HL-60 (cell line): Measurements from ENCODE around the gene KRTAP5-4.
"Not testable (repeated sequence)": the region's sequence is repeated elsewhere in the genome, so short reads cannot be mapped to it uniquely, and the experiment has no call there.

ENCODE experiments used
- DNase-seq, 2 experiments: peaks; one replicate each; pipeline ENCODE4 v3.0.0-alpha.2; 2010 to 2020; ENCODE audit warnings: low read depth in 1 of 2, low spot score in 1 of 2
- H3K27ac ChIP-seq: fragments of 250-450 bp; sonication (Bioruptor Pico); replicated peaks from 2 replicates; pipeline ENCODE4 v1.5.1; 2020; ENCODE audit warnings: mild to moderate bottlenecking, moderate library complexity
- H3K27me3 ChIP-seq: fragments of 250-450 bp; sonication (Bioruptor Pico); 2 replicates; pipeline ENCODE4 v1.5.1; 2021; ENCODE audit warnings: mild to moderate bottlenecking, moderate library complexity; ENCODE audit not compliant: insufficient read depth, poor library complexity, severe bottlenecking
- H3K4me3 ChIP-seq: replicated peaks from 2 replicates; pipeline ENCODE4 v1.5.1; 2011; ENCODE audit warnings: mild to moderate bottlenecking, control low read depth, low read length; ENCODE audit not compliant: insufficient read depth
- CTCF ChIP-seq: IDR thresholded peaks from one replicate; pipeline ENCODE4 v1.5.1; 2011; ENCODE audit warnings: low read length, control low read depth, inconsistent platforms; ENCODE audit not compliant: insufficient read depth
- GABPA ChIP-seq: IDR thresholded peaks from 2 replicates; pipeline ENCODE4 v1.6.1; 2012; ENCODE audit warnings: low read depth
- POLR2AphosphoS5 ChIP-seq: IDR thresholded peaks from 2 replicates; pipeline ENCODE4 v1.6.1; 2012; ENCODE audit warnings: low read depth
- REST ChIP-seq: IDR thresholded peaks from 2 replicates; pipeline ENCODE4 v1.6.1; 2012; ENCODE audit warnings: low read depth; ENCODE audit not compliant: insufficient replicate concordance
- SPI1 ChIP-seq: IDR thresholded peaks from 2 replicates; pipeline ENCODE4 v1.6.1; 2012; ENCODE audit warnings: low read depth, mild to moderate bottlenecking, borderline replicate concordance

KRTAP5-4 gene

GRCh38 chr11:1665313-1665712 is 43.4 kb upstream of the KRTAP5-4 start:
- no peak overlapping the region for H3K4me3 ChIP-seq
- H3K27me3 ChIP-seq: peaks cover 22% of the 10 kb centered on the region
- no peak overlapping the region for H3K27ac ChIP-seq
- DNase-seq: no peak
- TF ChIP-seq SPI1 (no peak), GABPA (no peak), REST (no peak), CTCF (no peak), POLR2AphosphoS5 (no peak)

- DNase-seq, H3K4me3 ChIP-seq, H3K27ac ChIP-seq: not testable (repeated sequence)
- peaks cover 20% of the 10 kb centered on the region for H3K27me3 ChIP-seq
Observed at GRCh38 chr11:1662699-1663283, 40.9 kb upstream of the KRTAP5-4 start.

GRCh38 chr11:1661454-1662269 is 39.7 kb upstream of the KRTAP5-4 start:
- H3K27ac ChIP-seq, DNase-seq, H3K4me3 ChIP-seq: not testable (repeated sequence)
- peaks cover 14% of the 10 kb centered on the region for H3K27me3 ChIP-seq

DNA sequence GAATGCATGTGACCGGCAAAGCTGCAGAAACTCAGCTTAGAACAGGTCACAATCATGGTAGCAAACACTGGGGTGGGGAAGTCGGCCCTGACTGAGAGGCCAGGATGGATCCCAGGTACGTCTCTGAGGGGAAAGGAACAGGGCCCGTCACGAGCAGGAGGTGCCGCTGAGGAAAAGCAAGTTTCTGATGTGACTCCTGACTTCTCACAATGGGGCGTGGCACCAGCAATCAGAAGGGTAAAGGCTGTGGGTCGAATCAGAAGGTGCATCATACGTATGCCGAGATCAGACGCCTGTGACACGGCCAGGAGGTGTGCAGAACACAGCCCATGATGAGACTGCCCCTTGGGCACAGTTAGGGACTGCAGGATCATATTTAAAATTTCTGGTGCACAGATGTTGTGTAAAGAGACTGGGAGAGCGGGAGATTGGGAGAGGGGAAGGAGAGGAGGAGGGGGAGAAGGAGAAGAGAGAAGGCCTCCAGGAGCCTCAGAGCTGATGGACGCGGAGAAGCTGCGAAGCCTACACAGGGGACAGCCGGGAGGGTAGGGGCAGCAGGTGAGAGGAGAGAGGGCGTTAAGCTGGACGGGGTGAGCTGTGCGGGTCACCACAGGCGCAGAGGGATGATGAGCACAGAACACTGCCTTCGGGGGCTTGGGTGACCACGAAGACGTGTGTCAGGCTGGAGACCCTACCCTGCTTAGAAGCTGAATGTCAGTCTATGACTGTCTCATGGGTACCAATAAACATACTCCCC is 38.4 kb upstream of the KRTAP5-4 start:
- Histone ChIP-seq H3K27ac (no peak overlapping the region), H3K4me3 (no peak overlapping the region), H3K27me3 (peaks cover 18% of the 10 kb centered on the region)
- no peak for DNase-seq
- TF ChIP-seq REST (no peak), CTCF (no peak), POLR2AphosphoS5 (no peak), GABPA (no peak), SPI1 (no peak)
